ENCODE results near the gene HIPK2.

Gene HIPK2

GRCh38 chr7:139525239-139525638 is 252.6 kb downstream of the HIPK2 start:
- DNase-seq, result no peak

- DNase-seq, result no peak
Measured at GRCh38 chr7:139523968-139524815, 253.6 kb downstream of the HIPK2 start.

GRCh38 chr7:139523199-139523941 is 254.4 kb downstream of the HIPK2 start, which contains the start of gene CLEC2L:
CLEC2L (plus strand) TSS chr7:139523685; CDS start chr7:139523928, 243 bp downstream.
- DNase-seq, result no peak

- no peak for DNase-seq
Measured at GRCh38 chr7:139522830-139523198, 255.0 kb downstream of the HIPK2 start.

GRCh38 chr7:139521439-139521838 is 256.4 kb downstream of the HIPK2 start:
- no peak for DNase-seq

GRCh38 chr7:139515266-139515665 is 262.5 kb downstream of the HIPK2 start:
- no peak for DNase-seq

Data from activated T-cell treated with anti-CD3 and anti-CD28 coated beads, Interleukin-2, amount 50 U/mL, for 1 hour (primary cell).